GM18498 (cell line): ENCODE results near the gene ABTB2.
A peak's percentile ranks its signal among the peaks of the same experiment; 100 is the strongest.

Experiments
- ATAC-seq: cut with Tn5 transposase; IDR thresholded peaks from one replicate; pipeline ENCODE4 v1.9.1; 2021; ENCODE audit warnings: mild to moderate bottlenecking, moderate library complexity; ENCODE audit not compliant: unreplicated experiment

Gene ABTB2

GRCh38 chr11:34317666-34318065 is 40.1 kb downstream of the ABTB2 start:
- ATAC-seq = no peak

- no peak for ATAC-seq
These were observed 40.8 kb downstream of the ABTB2 start for GRCh38 chr11:34317036-34317360.

GRCh38 chr11:34316347-34317035 is 41.3 kb downstream of the ABTB2 start:
- ATAC-seq = no peak

GRCh38 chr11:34315394-34315793 is 42.4 kb downstream of the ABTB2 start:
- no peak for ATAC-seq

- ATAC-seq = no peak
These were observed 42.9 kb downstream of the ABTB2 start for GRCh38 chr11:34314936-34315335.

GRCh38 chr11:34314176-34314575 is 43.6 kb downstream of the ABTB2 start:
- no peak for ATAC-seq

GRCh38 chr11:34313099-34313517 is 44.7 kb downstream of the ABTB2 start:
- peak; percentile 80 for ATAC-seq

- ATAC-seq = no peak
These were observed 46.7 kb downstream of the ABTB2 start for GRCh38 chr11:34311126-34311525.

GRCh38 chr11:34309965-34310364 is 47.8 kb downstream of the ABTB2 start:
- ATAC-seq = no peak

GRCh38 chr11:34308913-34309585 is 48.8 kb downstream of the ABTB2 start:
- no peak for ATAC-seq

GRCh38 chr11:34308049-34308912 is 49.5 kb downstream of the ABTB2 start:
- ATAC-seq = no peak

GRCh38 chr11:34305780-34306179 is 52.0 kb downstream of the ABTB2 start:
- ATAC-seq = no peak

- no peak for ATAC-seq
These were observed 52.6 kb downstream of the ABTB2 start for GRCh38 chr11:34305193-34305592.

- no peak for ATAC-seq
These were observed 54.7 kb downstream of the ABTB2 start for GRCh38 chr11:34303028-34303570.

GRCh38 chr11:34302046-34302921 is 55.5 kb downstream of the ABTB2 start:
- ATAC-seq = peak; percentile 80

GRCh38 chr11:34300926-34301295 is 56.9 kb downstream of the ABTB2 start:
- no peak for ATAC-seq

GRCh38 chr11:34300026-34300925 is 57.5 kb downstream of the ABTB2 start:
- ATAC-seq = no peak

GRCh38 chr11:34299284-34299972 is 58.4 kb downstream of the ABTB2 start:
- no peak for ATAC-seq

GRCh38 chr11:34298871-34299270 is 58.9 kb downstream of the ABTB2 start:
- no peak for ATAC-seq
